GM23338 (cell line): Measurements from ENCODE around the gene HRK. TPM values are rescaled to one million over a fixed set of nuclear protein-coding genes. Genes with fewer than 3 reads are reported as not detected.

Experiments
- polyA plus RNA-seq: library from polyadenylated mRNA; unstranded; fragments of >200 nt; fragmentation: Nextera tagmentation; extraction: Ambion mirVana; gene quantifications from 2 replicates; pipeline ENCODE4 v1.2.1, GENCODE V29; 2016
- total RNA-seq: library from RNA; depleted of rRNA; stranded (reverse); fragments of >200 nt; shearing (Covaris generic); gene quantifications from 2 replicates; pipeline ENCODE4 v1.2.3, GENCODE V29; 2014; rRNA removed

HRK gene
- total and polyA plus RNA-seq, 2 experiments from 2014 or later, result 1.7 to 1.9 TPM

Other genes with a start within 250 kb of the HRK start
- 51.3 and 57.1 TPM in 2 replicates for gene SPRING1, start 143.4 kb downstream of the HRK start, total RNA-seq
- 6.6 and 8.2 TPM in 2 replicates for gene SPRING1, start 143.4 kb downstream of the HRK start, polyA plus RNA-seq
- gene RNFT2, start 143.1 kb downstream of the HRK start, total RNA-seq, result 19.7 and 22.9 TPM in 2 replicates
- 19.3 and 21.5 TPM in 2 replicates for gene RNFT2, start 143.1 kb downstream of the HRK start, polyA plus RNA-seq
- gene FBXW8, start 29.5 kb upstream of the HRK start, total RNA-seq, result 12.9 and 13.9 TPM in 2 replicates
- gene FBXW8, start 29.5 kb upstream of the HRK start, polyA plus RNA-seq, result 4.6 and 4.7 TPM in 2 replicates
- 4.2 and 17.0 TPM in 2 replicates for gene TESC, start 218.0 kb upstream of the HRK start, total RNA-seq
- 10.4 and 12.0 TPM in 2 replicates for gene TESC, start 218.0 kb upstream of the HRK start, polyA plus RNA-seq